CD14-positive monocyte (primary cell): Measurements from ENCODE around the gene PTPRH. TPM values are rescaled to one million over a fixed set of nuclear protein-coding genes. Genes with fewer than 3 reads are reported as not detected.

Experiments
- DNase-seq, 3 donors: peaks; one replicate each; pipeline ENCODE4 v3.0.0-alpha.2; 2011 to 2022
- H2AFZ ChIP-seq: 2 replicates; pipeline ENCODE4 v1.6.0; 2012; ENCODE audit warnings: mild to moderate bottlenecking, low read depth, low read length, inconsistent platforms; ENCODE audit not compliant: insufficient read depth, poor library complexity, severe bottlenecking
- H3K27ac ChIP-seq, 2 donors: 1 replicate in 1 of 2; 2 replicates in 1 of 2; pipeline ENCODE4 v1.5.1; 2012 to 2013; ENCODE audit warnings: low read length in 2 of 2, control low read depth in 1 of 2, inconsistent platforms in 1 of 2, low read depth in 1 of 2, mild to moderate bottlenecking in 1 of 2
- H3K27me3 ChIP-seq, 2 donors: one replicate each; pipeline versions ENCODE4 v1.6.0 to v1.6.1; 2011 to 2013; ENCODE audit warnings: low read length in 2 of 2; ENCODE audit not compliant: control insufficient read depth in 2 of 2, insufficient read depth in 2 of 2
- H3K36me3 ChIP-seq, 2 donors: replicated peaks in 1 of 2; 1 replicate in 1 of 2; 2 replicates in 1 of 2; pipeline versions ENCODE4 v1.5.1 to v1.6.1; 2012 to 2013; ENCODE audit warnings: low read length in 2 of 2, control low read depth in 1 of 2, inconsistent platforms in 1 of 2, mild to moderate bottlenecking in 1 of 2; ENCODE audit not compliant: insufficient read depth in 2 of 2, control insufficient read depth in 1 of 2
- H3K4me1 ChIP-seq, 2 donors: 1 replicate in 1 of 2; 2 replicates in 1 of 2; pipeline versions ENCODE4 v1.5.1 to v1.6.1; 2012 to 2013; ENCODE audit warnings: low read length in 2 of 2, control low read depth in 1 of 2, inconsistent platforms in 1 of 2, mild to moderate bottlenecking in 1 of 2, moderate library complexity in 1 of 2; ENCODE audit not compliant: insufficient read depth in 2 of 2, control insufficient read depth in 1 of 2
- H3K4me2 ChIP-seq: replicated peaks from 2 replicates; pipeline ENCODE3; 2012; ENCODE audit warnings: low read length, moderate library complexity, mild to moderate bottlenecking; ENCODE audit not compliant: poor library complexity, severe bottlenecking; ENCODE audit errors: extremely low read depth
- H3K4me3 ChIP-seq, 3 experiments: fragments of 200-600 bp in 1 of 3; sonication (generic) in 1 of 3; replicated peaks in 1 of 3; 1 replicate in 2 of 3; 2 replicates in 1 of 3; pipeline ENCODE4 v1.5.1; 2011 to 2013; ENCODE audit warnings: low read length in 3 of 3, mild to moderate bottlenecking in 3 of 3, control low read depth in 2 of 3, low read depth in 2 of 3, inconsistent platforms in 1 of 3, moderate library complexity in 1 of 3
- H3K79me2 ChIP-seq: 2 replicates; pipeline ENCODE4 v1.6.0; 2012; ENCODE audit warnings: mild to moderate bottlenecking, control low read depth, inconsistent platforms, low read length, moderate library complexity; ENCODE audit not compliant: insufficient read depth
- H3K9ac ChIP-seq: 2 replicates; pipeline ENCODE4 v1.6.0; 2017; ENCODE audit warnings: low read length, mild to moderate bottlenecking; ENCODE audit not compliant: insufficient read depth, poor library complexity, severe bottlenecking
- H3K9me3 ChIP-seq, 2 donors: replicated peaks in 1 of 2; 1 replicate in 1 of 2; 2 replicates in 1 of 2; pipeline versions ENCODE4 v1.5.1 to v1.6.1; 2012 to 2013; ENCODE audit warnings: low read length in 2 of 2, control low read depth in 1 of 2; ENCODE audit not compliant: control insufficient read depth in 1 of 2, insufficient read depth in 1 of 2
- H4K20me1 ChIP-seq: 2 replicates; pipeline ENCODE4 v1.6.0; 2012; ENCODE audit warnings: mild to moderate bottlenecking, low read length, control low read depth, moderate library complexity; ENCODE audit not compliant: insufficient read depth
- H3K27ac Mint-ChIP-seq, 7 donors: one replicate each; pipeline ENCODE4 v1.8.0; 2020; ENCODE audit warnings: mild to moderate bottlenecking in 7 of 7, mixed read lengths in 7 of 7, moderate library complexity in 6 of 7, inconsistent platforms in 2 of 7
- H3K27me3 Mint-ChIP-seq, 3 donors: one replicate each; pipeline ENCODE4 v1.8.0; 2021 to 2022; ENCODE audit warnings: low read depth in 3 of 3, mild to moderate bottlenecking in 3 of 3, mixed read lengths in 3 of 3, moderate library complexity in 3 of 3, inconsistent platforms in 1 of 3
- H3K36me3 Mint-ChIP-seq, 2 donors: one replicate each; pipeline ENCODE4 v1.8.0; 2020; ENCODE audit warnings: mixed read lengths in 2 of 2, inconsistent platforms in 1 of 2, mild to moderate bottlenecking in 1 of 2
- H3K4me1 Mint-ChIP-seq: one replicate; pipeline ENCODE4 v1.8.0; 2020; ENCODE audit warnings: mild to moderate bottlenecking, mixed read lengths
- H3K4me3 Mint-ChIP-seq, 2 donors: one replicate each; pipeline ENCODE4 v1.8.0; 2020; ENCODE audit warnings: mild to moderate bottlenecking in 2 of 2, mixed read lengths in 2 of 2, moderate library complexity in 1 of 2
- H3K9me3 Mint-ChIP-seq, 7 donors: one replicate each; pipeline ENCODE4 v1.8.0; 2020 to 2022; ENCODE audit warnings: mixed read lengths in 7 of 7, mild to moderate bottlenecking in 6 of 7, moderate library complexity in 6 of 7, inconsistent platforms in 2 of 7
- CTCF ChIP-seq: fragments of 200-600 bp; IDR thresholded peaks from one replicate; pipeline ENCODE4 v1.8.0; 2022; ENCODE audit warnings: antibody characterized with exemption, mild to moderate bottlenecking
- WGBS: methylation state at CpG from one replicate; pipeline ENCODE4 v1.1.5; 2013; ENCODE audit warnings: missing lambda C conversion rate; ENCODE audit not compliant: insufficient coverage; 5-methylcytosine and 5-hydroxymethylcytosine counted together
- intact Hi-C, 2 donors: fragments of 100-400 bp; cut with micrococcal nuclease; formaldehyde crosslinking; loops; one replicate each; pipeline versions ENCODE4 v1.15.0 to v1.15.1; 2023
- polyA plus RNA-seq, 3 donors: library from polyadenylated mRNA; depleted of rRNA in 1 of 3; unstranded in 2 of 3; stranded (reverse) in 1 of 3; fragments of 300-500 nt in 2 of 3; fragments of >200 nt in 1 of 3; fragmentation: Illumina TruSeq in 2 of 3; gene quantifications; 1 replicate in 2 of 3; 2 replicates in 1 of 3; pipeline ENCODE4 v1.2.3, GENCODE V29; 2012 to 2021

Gene PTPRH
- polyA plus RNA-seq, 3 donors = 0.08 to 0.53 TPM; not detected in 1

DNA sequence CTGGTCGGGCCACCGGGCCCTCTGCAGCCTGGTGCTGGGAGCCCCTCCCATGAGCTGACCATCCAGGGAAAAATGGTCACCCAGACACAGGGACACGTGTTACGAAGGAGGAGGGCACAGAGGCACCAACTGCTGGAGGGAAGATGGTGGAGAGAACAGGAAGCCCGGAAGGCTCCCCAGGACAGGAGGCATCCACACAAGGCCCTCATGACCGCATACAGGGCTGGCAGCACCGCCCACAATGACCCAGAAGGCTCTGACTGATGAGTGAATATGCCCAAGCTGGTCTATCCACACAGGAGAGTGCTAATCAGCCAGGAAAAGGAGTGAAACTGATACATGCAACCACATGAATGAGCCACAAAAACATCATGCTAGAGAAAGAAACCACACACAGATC, 33.2 kb upstream of the PTPRH start:
- Mint-ChIP-seq H3K4me1 (peaks cover 2% of the 10 kb centered on the region), H3K4me3 (no peak overlapping the region), H3K36me3 (peaks cover 73 to 94% of the 10 kb centered on the region in 2 donors), H3K27me3 (peaks cover 0 to 2% (median 2%) of the 10 kb centered on the region in 3 donors), H3K9me3 (peaks cover 0 to 2% (median 0%) of the 10 kb centered on the region in 7 donors), H3K27ac (no peak overlapping the region)
- Histone ChIP-seq H3K27me3 (no peaks in the 10 kb centered on the region), H3K9ac (no peak overlapping the region), H3K79me2 (peaks cover 53% of the 10 kb centered on the region), H3K4me1 (peaks cover 0 to 3% of the 10 kb centered on the region in 2 donors), H3K4me3 (no peak overlapping the region), H4K20me1 (peaks cover 99% of the 10 kb centered on the region), H3K36me3 (peaks cover 86 to 99% of the 10 kb centered on the region in 2 donors), H2AFZ (no peak overlapping the region), H3K4me2 (no peak overlapping the region), H3K27ac (peak overlapping the region in 1 of 2 donors; percentile 31), H3K9me3 (no peaks in the 10 kb centered on the region)
- no peak for TF ChIP-seq CTCF
- intact Hi-C loops = no loop called here
- WGBS = 100% methylated on average over 5 of the region's 7 CpGs
- DNase-seq = no peak

DNA sequence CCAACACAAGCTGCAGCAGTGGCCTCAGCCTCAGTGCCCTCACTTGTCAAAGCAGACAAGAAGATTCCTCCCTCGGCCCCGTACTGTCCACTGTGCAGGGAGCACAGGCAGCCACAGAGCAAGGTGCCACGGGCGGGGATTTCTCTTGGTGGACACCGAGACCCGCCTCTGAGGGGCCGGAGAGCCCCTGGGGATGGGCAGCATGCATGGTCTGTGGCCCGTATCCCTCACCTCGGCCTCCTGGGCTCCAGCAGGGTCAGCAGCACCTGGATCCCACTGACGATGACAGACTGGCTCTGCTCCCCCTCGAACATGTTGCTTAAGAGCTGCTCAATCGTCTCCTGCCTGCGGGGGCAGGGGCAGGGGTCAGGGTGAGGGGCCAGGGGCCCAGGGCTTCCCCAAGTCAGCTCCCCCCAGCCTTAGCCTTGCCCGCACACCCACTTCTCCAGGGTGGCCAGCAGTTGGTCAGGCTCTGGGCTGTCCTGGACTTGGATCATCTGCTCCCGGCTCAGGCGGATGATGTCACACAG, 32.7 kb upstream of the PTPRH start:
- no peaks in the 10 kb centered on the region for H3K9me3 ChIP-seq
- H2AFZ ChIP-seq = no peak overlapping the region
- TF ChIP-seq CTCF = no peak
- peaks cover 99% of the 10 kb centered on the region for H4K20me1 ChIP-seq
- H3K36me3 Mint-ChIP-seq = peaks cover 78 to 96% of the 10 kb centered on the region in 2 donors
- H3K4me3 ChIP-seq = no peak overlapping the region
- H3K9me3 Mint-ChIP-seq = peaks cover 0 to 2% (median 0%) of the 10 kb centered on the region in 7 donors
- H3K4me2 ChIP-seq = no peak overlapping the region
- H3K36me3 ChIP-seq = peaks cover 89 to 99% of the 10 kb centered on the region in 2 donors
- intact Hi-C loops = no loop called here
- H3K4me3 Mint-ChIP-seq = no peak overlapping the region
- peak overlapping the region in 1 of 2 donors; percentile 31 for H3K27ac ChIP-seq
- H3K4me1 Mint-ChIP-seq = no peaks in the 10 kb centered on the region
- no peaks in the 10 kb centered on the region for H3K27me3 ChIP-seq
- H3K27ac Mint-ChIP-seq = no peak overlapping the region
- peaks cover 48% of the 10 kb centered on the region for H3K79me2 ChIP-seq
- 93% methylated on average over 16 of the region's 16 CpGs for WGBS
- H3K27me3 Mint-ChIP-seq = peaks cover 0 to 2% (median 2%) of the 10 kb centered on the region in 3 donors
- H3K4me1 ChIP-seq = no peaks in the 10 kb centered on the region
- DNase-seq = no peak
- H3K9ac ChIP-seq = no peak overlapping the region
